Effector memory CD4-positive, alpha-beta T cell (primary cell): ENCODE measurements around the gene RNF222.
"Not testable (repeated sequence)": the region's sequence is repeated elsewhere in the genome, so short reads cannot be mapped to it uniquely, and the experiment has no call there.

Source experiments
- DNase-seq, 3 donors: peaks; one replicate each; pipeline ENCODE4 v3.0.0-alpha.2; 2020
- H3K27ac ChIP-seq: 2 replicates; pipeline ENCODE4 v1.7.0; 2013; ENCODE audit warnings: mild to moderate bottlenecking, low read length, moderate library complexity; ENCODE audit not compliant: insufficient read depth, poor library complexity, severe bottlenecking
- H3K27me3 ChIP-seq: replicated peaks from 2 replicates; pipeline ENCODE4 v1.7.0; 2013; ENCODE audit warnings: mild to moderate bottlenecking, low read length; ENCODE audit not compliant: insufficient read depth, control insufficient read depth, poor library complexity, severe bottlenecking
- H3K36me3 ChIP-seq: 2 replicates; pipeline ENCODE4 v1.7.0; 2013; ENCODE audit warnings: mild to moderate bottlenecking, low read length, moderate library complexity; ENCODE audit not compliant: control insufficient read depth, insufficient read depth
- H3K4me1 ChIP-seq: 2 replicates; pipeline ENCODE4 v1.7.0; 2013; ENCODE audit warnings: low read length, mild to moderate bottlenecking; ENCODE audit not compliant: control insufficient read depth, insufficient read depth, poor library complexity, severe bottlenecking
- H3K4me3 ChIP-seq: 2 replicates; pipeline ENCODE4 v1.7.0; 2013; ENCODE audit warnings: low read length, low read depth, mild to moderate bottlenecking; ENCODE audit not compliant: insufficient read depth, poor library complexity, severe bottlenecking
- H3K9me3 ChIP-seq: 2 replicates; pipeline ENCODE4 v1.7.0; 2013; ENCODE audit warnings: mild to moderate bottlenecking, low read length, moderate library complexity; ENCODE audit not compliant: control insufficient read depth

The RNF222 gene

DNA sequence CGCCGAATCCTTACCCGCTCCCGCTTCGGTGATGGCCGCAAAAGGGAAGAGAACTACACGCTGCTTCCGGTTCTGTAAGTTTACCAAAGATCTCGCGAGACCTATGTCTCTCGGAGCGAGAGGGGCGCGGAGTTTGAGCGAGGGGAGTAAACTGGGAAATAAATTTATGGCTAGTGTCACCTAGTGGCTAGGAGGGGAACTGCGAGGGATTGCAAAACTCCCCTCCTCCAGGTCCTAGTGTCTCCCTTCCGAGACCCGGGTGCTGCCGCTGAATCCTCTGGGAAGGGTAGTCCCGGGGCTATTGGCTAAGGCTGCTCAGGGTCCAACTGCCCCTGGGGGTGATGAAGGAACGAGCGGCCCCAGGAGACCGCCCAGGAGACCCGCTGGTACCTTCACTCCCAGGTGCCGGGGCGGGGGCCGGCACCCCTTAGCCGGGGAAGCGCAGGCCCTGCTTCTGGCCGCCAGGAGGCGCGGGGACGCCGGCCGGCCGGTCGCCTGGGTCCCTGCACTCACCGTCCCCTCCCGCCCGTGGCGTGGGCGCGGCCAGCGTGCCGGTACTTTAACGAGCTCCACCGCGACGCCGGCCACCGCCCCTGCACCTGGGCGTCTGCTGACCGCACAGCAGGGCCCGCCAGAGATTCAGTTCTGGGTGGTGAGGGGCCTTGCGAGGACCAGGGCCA is 14.3 kb downstream of the RNF222 start, which contains the start of gene RPL26:
TSS of gene RPL26 (minus strand) at position 51 of the 680 bp plus-strand sequence. CDS start 883 bp downstream, outside the sequence.
- Histone ChIP-seq H3K4me3 (peak within 1 kb of the TSS; percentile 97), H3K27ac (peak within 1 kb of the TSS; percentile 87), H3K9me3 (no peaks in the 10 kb centered on the region), H3K4me1 (peaks cover 18% of the 10 kb centered on the region), H3K36me3 (peaks cover 27% of the 10 kb centered on the region), H3K27me3 (no peaks in the 10 kb centered on the region)
- DNase-seq: peak; percentile 88 to 94 (median 91)

DNA sequence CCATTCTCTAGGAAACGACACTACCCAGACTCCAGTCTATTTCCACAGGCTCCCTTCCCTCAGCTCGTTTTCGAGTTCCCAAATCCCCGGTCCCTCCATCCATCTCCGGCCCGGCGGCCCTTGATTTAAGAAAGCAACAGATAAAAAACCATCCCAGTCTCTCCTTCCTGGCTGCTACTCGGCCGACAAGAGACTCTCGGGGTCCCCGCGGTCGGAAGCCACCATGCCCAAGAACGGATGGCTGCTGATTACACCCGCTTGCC is 14.8 kb downstream of the RNF222 start:
- Histone ChIP-seq H3K4me3 (peak overlapping the region; percentile 97), H3K27ac (peak overlapping the region; percentile 87), H3K4me1 (peaks cover 18% of the 10 kb centered on the region), H3K27me3 (no peaks in the 10 kb centered on the region), H3K36me3 (peaks cover 31% of the 10 kb centered on the region), H3K9me3 (no peaks in the 10 kb centered on the region)
- no peak for DNase-seq

DNA sequence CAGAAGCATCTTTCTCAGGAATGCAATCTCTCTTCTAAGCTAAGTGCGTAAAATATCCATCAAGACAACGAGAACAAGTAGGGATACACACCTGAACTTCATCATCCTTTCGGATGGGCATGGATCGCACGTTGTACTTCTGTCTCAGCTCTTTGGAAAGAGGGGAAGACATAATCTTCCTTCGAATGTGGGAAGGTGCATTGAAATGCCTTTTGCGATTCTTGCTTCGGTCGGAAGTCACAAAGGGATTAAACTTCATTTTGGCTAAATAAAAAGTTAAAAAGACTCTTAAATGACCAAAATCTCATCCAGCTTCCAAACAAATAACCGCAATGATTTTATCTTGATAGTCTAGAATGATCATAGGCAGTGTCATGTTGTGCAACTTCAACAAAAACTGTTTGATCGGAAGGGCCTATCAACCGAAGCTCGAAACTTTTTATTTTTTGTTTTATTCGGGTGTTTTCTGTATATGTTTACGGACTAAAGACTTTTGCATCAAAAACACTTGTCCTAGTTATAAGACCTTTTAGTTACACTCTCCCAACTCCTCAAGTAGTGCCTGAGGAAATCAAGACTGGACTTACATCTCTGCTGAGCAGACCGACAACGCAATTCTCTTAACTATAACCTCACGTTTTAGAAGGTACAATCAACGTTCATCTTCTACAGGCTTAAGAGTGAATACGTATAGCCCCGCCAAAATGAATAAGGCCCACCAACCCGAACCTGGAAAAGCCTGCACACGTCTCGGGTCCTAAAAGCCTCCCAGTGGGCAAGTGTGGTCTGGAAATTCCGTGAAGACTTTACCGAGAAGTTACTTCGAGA is 15.4 kb downstream of the RNF222 start:
- peak overlapping the region; percentile 97 for H3K4me3 ChIP-seq
- H3K9me3 ChIP-seq: no peaks in the 10 kb centered on the region
- H3K36me3 ChIP-seq: peaks cover 36% of the 10 kb centered on the region
- H3K27ac ChIP-seq: peak overlapping the region; percentile 87
- H3K27me3 ChIP-seq: no peaks in the 10 kb centered on the region
- DNase-seq: no peak
- peaks cover 18% of the 10 kb centered on the region for H3K4me1 ChIP-seq

DNA sequence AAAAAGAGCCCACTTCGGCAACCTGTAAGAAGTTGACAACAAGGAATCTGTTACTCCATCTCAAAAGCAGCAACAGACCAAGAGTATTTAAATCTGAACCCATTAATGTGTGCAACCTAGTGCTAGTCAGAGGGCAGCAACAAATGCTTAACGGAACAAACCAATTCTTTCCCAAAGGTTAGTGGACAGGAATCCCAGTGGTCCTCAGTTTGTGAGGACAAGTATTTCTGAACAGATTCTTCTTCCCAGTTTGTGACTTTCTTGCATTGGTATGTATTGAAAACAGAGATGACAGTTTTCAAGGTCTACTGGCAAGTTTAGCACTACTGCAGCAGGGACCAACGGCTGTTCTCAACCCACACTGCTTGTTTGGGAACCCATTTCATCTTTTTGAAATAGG is 17.6 kb downstream of the RNF222 start:
- Histone ChIP-seq H3K36me3 (peaks cover 42% of the 10 kb centered on the region), H3K4me3 (no peak overlapping the region), H3K9me3 (no peaks in the 10 kb centered on the region), H3K27ac (no peak overlapping the region), H3K4me1 (peaks cover 28% of the 10 kb centered on the region), H3K27me3 (no peaks in the 10 kb centered on the region)
- DNase-seq: no peak

DNA sequence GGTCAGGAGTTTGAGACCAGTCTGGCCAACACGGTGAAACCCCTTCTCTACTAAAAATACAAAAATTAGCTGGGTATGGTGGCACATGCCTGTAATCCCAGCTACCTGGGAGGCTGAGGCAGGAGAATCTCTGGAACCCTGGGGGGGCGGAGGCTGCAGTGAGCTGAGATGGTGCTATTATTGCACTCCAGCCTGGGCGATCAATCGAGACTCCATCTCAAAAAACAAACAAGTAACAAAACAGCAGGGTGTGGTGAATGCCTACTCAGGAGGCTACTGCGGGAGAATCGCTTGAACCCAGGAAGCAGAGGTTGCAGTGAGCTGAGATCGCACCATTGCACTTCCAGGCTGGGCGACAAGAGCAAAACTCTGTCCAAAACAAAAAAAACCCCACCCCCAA is 19.5 kb downstream of the RNF222 start:
- DNase-seq, H3K27ac ChIP-seq, H3K27me3 ChIP-seq, H3K9me3 ChIP-seq, H3K4me3 ChIP-seq: not testable (repeated sequence)
- peaks cover 23% of the 10 kb centered on the region for H3K4me1 ChIP-seq
- H3K36me3 ChIP-seq: peaks cover 42% of the 10 kb centered on the region

DNA sequence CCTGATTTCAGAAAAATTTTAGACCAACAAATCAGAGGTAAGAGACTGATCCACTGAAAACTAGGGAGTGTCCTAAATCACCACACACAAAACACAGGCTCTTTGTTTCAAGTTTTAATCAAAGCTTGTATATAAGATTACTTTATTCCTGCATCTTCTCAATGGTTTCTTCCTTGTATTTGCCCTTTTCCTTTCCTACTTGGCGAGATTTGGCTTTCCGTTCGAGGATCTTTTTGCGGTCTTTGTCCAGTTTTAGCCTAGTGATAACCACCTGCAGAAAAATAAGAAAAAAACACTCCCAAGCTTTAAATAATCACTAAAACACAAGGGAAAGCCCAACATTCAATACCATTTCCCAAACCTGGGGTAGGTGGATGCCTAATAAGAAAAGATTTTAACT is 20.2 kb downstream of the RNF222 start:
- H3K4me1 ChIP-seq: peaks cover 23% of the 10 kb centered on the region
- H3K9me3 ChIP-seq: no peaks in the 10 kb centered on the region
- no peak overlapping the region for H3K4me3 ChIP-seq
- no peak overlapping the region for H3K27ac ChIP-seq
- no peaks in the 10 kb centered on the region for H3K27me3 ChIP-seq
- no peak for DNase-seq
- peaks cover 42% of the 10 kb centered on the region for H3K36me3 ChIP-seq

DNA sequence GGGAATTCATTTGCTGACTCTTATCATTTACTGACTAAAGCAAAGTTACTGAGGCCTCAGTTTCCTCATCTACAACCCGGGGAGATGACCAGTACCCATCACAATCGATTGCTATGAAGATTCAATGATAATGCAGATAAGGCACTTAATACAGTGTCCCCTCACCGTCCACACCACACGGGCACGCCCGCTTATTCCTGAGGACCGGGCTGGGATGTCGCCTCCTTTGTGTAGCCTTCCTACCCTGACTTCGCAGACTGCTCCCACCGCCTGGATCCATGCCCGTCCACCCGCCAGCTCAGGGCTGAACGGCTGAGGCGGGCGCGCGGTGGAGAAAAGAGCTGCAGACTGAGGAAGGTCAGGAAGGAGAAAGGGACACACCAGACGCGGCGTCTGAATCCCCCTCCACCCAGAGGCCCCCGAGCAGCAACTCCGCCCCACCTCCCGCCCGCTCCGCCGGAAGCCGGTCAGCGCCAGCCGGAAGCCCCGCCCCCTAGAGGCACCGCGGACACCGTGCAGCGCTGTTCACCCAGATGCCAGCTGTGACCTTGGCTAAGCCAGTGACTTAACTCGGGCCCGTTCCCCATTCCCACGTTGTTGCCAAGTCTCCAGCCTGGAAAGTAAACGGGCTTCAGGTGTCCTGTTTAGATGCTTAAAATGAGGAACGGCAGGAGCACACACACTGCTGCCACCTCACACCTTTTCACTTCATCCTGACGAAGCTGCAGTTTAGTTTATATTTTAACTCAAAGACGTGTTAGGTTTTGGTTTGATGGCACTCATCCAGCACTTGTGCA is 21.2 kb downstream of the RNF222 start, which contains the start of gene KRABD2:
TSS of gene KRABD2 (minus strand) at position 434 of the 797 bp plus-strand sequence.
- Histone ChIP-seq H3K27ac (peak within 1 kb of the TSS; percentile 69), H3K36me3 (peaks cover 42% of the 10 kb centered on the region), H3K4me3 (peak within 1 kb of the TSS; percentile 91), H3K9me3 (no peaks in the 10 kb centered on the region), H3K4me1 (peaks cover 17% of the 10 kb centered on the region), H3K27me3 (no peaks in the 10 kb centered on the region)
- DNase-seq: peak; percentile 82 to 83 (median 82)

DNA sequence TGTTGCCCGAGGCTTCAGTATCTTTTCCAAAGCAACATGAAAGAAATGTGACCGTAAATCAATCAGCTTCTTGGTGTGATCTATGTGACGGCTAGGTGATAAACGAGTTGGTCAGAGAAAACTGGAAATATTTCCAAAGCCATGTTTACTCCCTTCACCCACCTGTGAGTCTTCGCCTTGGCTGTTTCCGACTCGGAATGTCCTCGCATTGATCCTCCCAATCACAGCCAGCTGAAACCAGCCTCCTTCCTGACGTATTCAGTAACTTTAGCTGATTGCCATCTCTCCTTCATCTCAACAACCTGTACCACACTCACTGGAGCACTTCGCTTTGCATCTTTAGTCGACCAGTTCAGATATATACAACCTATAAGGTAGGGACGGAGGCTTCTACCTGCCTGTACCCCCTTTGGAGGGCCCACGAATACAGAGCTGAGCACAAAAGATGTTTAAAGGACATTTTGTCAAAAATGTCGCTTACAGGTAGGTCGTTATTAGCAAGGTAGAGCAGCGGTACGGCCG is 21.8 kb downstream of the RNF222 start:
- Histone ChIP-seq H3K4me1 (peaks cover 10% of the 10 kb centered on the region), H3K27me3 (no peaks in the 10 kb centered on the region), H3K36me3 (peaks cover 35% of the 10 kb centered on the region), H3K9me3 (no peaks in the 10 kb centered on the region), H3K4me3 (peak overlapping the region; percentile 91), H3K27ac (peak overlapping the region; percentile 69)
- no peak for DNase-seq

DNA sequence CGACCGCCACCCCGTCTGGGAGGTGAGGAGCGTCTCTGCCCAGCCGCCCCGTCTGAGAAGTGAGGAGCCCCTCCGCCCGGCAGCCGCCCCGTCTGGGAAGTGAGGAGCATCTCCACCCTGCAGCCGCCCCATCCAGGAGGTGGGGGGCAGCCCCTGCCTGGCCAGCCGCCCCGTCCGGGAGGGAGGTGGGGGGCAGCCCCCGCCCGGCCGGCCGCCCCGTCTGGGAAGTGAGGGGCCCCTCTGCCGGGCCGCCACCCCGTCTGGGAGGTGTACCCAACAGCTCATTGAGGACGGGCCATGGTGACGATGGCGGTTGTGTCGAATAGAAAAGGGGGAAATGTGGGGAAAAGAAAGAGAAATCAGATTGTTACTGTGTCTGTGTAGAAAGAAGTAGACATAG is 23.8 kb downstream of the RNF222 start:
- not testable (repeated sequence) for DNase-seq, H3K9me3 ChIP-seq, H3K27ac ChIP-seq, H3K27me3 ChIP-seq, H3K4me3 ChIP-seq
- Histone ChIP-seq H3K36me3 (peaks cover 30% of the 10 kb centered on the region), H3K4me1 (peaks cover 10% of the 10 kb centered on the region)
